ENCODE data around the gene NOTCH4.

The NOTCH4 gene

GRCh38 chr6:32179766-32180405, 44.0 kb downstream of the NOTCH4 start:
- DNase-seq = no peak

- no peak for DNase-seq
These were observed 45.1 kb downstream of the NOTCH4 start for GRCh38 chr6:32178547-32179440.

GRCh38 chr6:32177788-32178546, 45.9 kb downstream of the NOTCH4 start, which contains the start of gene RNF5:
Gene RNF5, plus strand, starts transcription at chr6:32178405. Its CDS starts 107 bp downstream, at chr6:32178512.
- DNase-seq = peak; percentile 100

- DNase-seq = peak; percentile 86
These were observed 46.6 kb downstream of the NOTCH4 start for GRCh38 chr6:32177183-32177787.

GRCh38 chr6:32176476-32177182, 47.2 kb downstream of the NOTCH4 start:
- no peak for DNase-seq

GRCh38 chr6:32175711-32176475, 48.0 kb downstream of the NOTCH4 start, which contains the start of gene AGPAT1:
Gene AGPAT1, minus strand, starts transcription at chr6:32176084. Its CDS starts 4,588 bp downstream, at chr6:32171496.
- DNase-seq = peak; percentile 95

- no peak for DNase-seq
These were observed 48.6 kb downstream of the NOTCH4 start for GRCh38 chr6:32175322-32175710.

GRCh38 chr6:32174416-32174815, 49.5 kb downstream of the NOTCH4 start:
- no peak for DNase-seq

- no peak for DNase-seq
These were observed 50.7 kb downstream of the NOTCH4 start for GRCh38 chr6:32173051-32173727.

GRCh38 chr6:32171234-32171633, 52.6 kb downstream of the NOTCH4 start:
- DNase-seq = no peak

GRCh38 chr6:32170294-32170693, 53.6 kb downstream of the NOTCH4 start:
- no peak for DNase-seq

GRCh38 chr6:32168807-32169591, 54.9 kb downstream of the NOTCH4 start:
- DNase-seq = no peak

- no peak for DNase-seq
These were observed 55.5 kb downstream of the NOTCH4 start for GRCh38 chr6:32168350-32168749.

- DNase-seq = no peak
These were observed 56.1 kb downstream of the NOTCH4 start for GRCh38 chr6:32167761-32168262.

- DNase-seq = no peak
These were observed 56.6 kb downstream of the NOTCH4 start for GRCh38 chr6:32167154-32167760.

GRCh38 chr6:32166411-32167061, 57.3 kb downstream of the NOTCH4 start:
- DNase-seq = no peak

- no peak for DNase-seq
These were observed 59.6 kb downstream of the NOTCH4 start, which contains the start of gene EGFL8 for GRCh38 chr6:32164295-32164694. Gene EGFL8, plus strand, starts transcription at chr6:32164595. Its CDS starts 1,571 bp downstream, at chr6:32166166.

GRCh38 chr6:32163559-32164258, 60.2 kb downstream of the NOTCH4 start:
- DNase-seq = no peak
